Measurements from ENCODE around the gene RBM25.
"Not testable (repeated sequence)": the region's sequence is repeated elsewhere in the genome, so short reads cannot be mapped to it uniquely, and the experiment has no call there.

Gene RBM25

DNA sequence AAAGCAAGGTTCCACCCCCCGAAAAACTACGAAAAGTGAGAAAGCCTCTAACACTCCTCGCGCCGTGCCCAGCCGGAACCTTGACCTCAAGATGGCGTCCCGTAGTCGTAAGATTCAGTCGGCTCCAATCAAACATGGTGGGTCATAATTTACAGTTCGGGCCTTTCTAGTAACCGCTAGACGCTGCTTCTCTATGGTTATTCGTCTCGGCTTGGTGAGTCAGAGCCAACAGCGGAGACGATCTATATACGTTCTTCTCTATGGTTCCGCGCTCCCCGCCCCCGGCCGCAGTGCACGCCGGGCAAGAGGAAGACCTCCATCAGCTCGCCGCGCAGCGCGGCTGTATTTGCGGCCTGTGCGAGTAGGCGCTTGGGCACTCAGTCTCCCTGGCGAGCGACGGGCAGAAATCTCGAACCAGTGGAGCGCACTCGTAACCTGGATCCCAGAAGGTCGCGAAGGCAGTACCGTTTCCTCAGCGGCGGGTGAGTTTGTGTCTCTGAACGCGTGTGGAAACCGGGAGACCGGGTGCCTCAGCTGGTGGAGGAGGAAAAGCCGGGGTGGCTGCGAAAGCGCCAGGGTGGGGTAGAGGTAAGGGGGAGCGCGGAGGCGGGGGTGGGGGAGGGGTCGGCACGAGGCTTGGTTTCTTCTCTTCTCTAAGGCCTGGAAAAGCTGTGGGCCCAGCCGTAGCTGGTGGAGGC is at the start of gene RBM25:
Gene RBM25, plus strand, starts transcription at position 311 of the 698 bp plus-strand sequence. CDS start 13,108 bp downstream, outside the sequence.
- peak; percentile 97 for DNase-seq (ENCODE audit: low read depth)

DNA sequence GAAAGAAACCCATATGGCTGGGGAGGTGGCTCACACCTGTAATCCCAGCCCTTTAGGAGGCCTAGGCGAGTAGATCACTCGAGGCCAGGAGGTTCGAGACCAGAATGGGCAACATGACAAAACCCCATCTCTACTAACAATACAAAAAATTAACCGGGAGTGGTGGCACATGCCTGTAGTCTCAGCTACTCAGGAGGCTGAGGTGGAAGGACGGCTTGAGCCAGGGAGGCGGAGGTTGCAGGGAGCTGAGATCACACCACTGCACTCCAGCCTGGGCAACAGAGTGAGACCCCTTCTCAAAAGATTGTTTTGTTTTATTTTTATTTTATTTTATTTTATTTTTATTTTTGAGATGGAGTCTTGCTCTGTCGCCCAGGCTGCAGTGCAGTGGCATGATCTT is 47.1 kb upstream of the RBM25 start:
- DNase-seq (ENCODE audit: low read depth): not testable (repeated sequence)

DNA sequence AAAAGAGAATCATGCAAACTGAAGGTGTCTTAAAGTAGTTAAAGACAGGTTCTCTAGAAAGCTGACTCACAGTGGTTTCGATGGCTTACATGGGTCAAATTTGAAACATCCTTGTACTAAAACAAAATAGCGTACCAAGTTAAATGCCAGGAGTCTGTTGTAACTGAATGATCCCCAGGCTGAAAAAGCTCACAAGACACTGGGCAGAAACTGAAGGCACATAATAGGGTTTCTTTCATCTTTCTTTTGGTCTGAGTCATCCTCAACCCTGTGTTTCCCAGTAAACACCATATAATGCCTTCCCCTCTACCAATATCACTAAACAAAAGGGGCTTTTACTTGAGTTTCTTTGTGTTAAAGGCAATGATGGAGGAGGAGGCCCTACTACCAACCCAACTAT is 44.2 kb upstream of the RBM25 start:
- no peak for DNase-seq (ENCODE audit: low read depth)

DNA sequence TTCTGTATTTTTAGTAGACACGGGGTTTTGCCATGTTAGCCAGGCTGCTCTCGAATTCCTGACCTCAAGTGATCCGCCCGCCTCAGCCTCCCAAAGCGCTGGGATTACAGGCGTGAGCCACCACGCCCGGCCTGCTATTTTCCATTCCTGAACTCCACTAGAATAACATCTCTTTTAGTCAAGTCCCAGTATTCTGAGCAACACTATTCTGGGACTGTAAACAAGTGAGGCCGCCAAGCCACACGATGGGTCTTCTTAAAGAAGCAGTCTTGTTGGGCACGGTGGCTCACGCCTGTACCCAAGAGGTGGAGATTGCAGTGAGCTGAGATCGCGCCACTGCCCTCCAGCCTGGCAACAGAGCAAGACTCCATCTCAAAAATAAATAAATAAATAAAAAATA is 42.8 kb upstream of the RBM25 start:
- DNase-seq (ENCODE audit: low read depth): not testable (repeated sequence)

DNA sequence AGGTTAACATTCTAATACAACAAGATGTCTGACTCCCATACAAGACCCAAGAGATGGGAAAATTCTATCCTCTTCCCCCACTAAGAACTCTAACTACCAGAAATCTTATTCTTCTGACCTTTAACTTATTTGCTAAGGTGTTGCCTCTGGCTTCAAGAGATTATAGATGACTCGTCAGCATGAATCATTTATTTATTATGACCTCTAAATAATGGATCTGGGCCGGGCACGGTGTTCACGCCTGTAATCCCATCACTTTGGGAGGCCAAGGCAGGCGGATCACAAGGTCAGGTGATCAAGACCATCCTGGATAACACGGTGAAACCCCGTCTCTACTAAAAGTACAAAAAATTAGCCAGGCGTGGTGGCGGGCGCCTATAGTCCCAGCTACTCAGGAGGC is 42.3 kb upstream of the RBM25 start:
- DNase-seq (ENCODE audit: low read depth): not testable (repeated sequence)

DNA sequence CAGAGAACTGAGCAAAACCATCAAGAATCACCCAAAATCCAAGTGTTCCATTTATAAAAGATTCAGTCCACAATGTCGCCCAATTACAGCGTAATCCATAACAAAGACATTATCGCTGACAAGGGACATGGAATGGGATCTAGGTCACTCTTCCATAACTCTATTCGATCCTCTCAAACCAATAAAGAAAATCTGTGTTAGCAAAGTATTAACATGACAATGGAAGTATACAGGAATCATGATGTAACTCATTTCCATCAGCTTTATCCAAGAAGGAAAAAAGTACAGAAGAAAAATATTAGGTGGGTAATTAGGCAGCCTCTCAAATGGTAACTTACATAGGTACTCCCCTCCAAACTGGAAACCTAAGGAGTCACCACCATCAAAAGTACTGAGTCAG is 36.3 kb upstream of the RBM25 start:
- no peak for DNase-seq (ENCODE audit: low read depth)

DNA sequence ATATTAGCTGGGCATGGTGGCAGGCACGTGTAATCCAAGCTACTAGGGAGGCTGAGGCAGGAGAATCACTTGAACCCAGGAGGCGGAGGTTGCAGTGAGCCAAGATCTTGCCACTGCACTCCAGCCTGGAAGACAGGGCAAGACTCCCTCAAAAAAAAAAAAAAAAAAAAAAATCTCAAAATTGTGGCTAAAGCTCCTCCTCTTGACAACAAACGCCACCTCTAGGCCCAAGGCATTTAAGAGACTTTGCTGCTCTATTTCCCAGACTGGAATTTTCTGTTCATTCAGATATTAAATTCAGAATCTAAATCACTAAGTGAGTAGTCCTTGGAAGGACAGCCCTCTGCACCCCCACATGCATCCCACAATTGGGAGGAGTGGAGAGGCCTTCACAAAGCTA is 32.8 kb upstream of the RBM25 start:
- DNase-seq (ENCODE audit: low read depth): no peak

DNA sequence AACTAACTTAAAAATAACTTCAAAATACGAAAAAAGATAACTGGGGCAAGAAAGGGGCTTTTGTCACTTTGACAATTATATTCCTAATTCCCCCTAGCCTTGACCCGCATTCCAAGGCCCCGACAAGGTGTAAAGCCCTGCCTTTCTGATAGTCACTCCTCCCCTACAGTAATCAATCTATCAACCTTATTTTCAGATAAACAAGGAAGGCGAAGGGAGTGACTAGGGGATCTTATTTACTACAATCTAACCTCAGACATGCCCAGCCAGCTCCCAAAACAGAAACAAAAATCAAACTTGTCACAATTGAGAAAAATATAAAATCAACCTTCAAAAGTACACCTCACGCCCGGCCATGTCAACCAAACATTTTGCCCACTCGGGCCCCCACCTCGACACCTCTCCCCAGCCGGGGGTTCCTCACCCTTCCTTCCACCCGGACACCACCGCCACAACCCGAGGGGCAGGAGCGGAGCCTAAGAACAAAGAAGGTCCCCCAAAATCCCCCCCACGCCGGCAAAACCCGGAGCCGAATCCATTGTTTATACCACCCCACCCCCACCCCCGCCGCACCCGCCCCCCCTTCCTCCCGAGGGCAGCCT is 32.0 kb upstream of the RBM25 start:
- no peak for DNase-seq (ENCODE audit: low read depth)

DNA sequence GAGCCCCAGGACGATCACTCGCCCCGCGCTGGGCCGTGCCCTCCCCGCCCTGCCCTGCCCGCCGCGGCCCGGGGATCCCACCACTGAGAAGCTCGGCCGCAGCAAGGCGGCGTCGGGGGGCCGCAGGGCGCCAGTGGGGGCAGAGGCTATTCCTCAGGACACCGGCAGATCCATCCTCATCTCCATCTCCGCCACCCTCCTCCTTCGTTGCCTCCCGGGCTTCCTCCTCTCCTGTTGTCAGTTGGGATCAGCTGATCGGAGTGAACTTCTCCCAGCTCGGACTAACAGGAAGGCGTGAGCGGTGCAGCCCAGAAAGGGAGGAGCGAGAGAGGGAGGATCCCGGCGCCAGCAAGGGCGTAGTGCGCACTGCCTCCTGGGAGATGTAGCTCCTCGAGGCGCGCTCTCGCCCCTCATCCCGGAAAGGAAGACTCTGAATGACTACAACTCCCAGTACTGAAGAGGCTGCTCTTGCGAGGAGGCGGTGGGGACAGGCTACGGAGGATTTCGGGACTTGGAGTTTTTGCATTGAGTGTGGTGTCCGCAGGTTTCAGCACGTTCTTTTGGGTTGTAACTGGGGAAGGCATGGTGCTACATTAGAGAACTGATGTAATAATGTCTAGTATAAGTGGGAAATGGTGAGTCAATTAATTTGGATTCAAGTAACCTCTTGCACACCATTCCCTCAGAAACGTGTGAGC is 31.3 kb upstream of the RBM25 start, which contains the start of gene ZFYVE1:
Gene ZFYVE1, minus strand, starts transcription at position 262 of the 698 bp plus-strand sequence. CDS start 2,598 bp downstream, outside the sequence.
- DNase-seq (ENCODE audit: low read depth): peak; percentile 99

DNA sequence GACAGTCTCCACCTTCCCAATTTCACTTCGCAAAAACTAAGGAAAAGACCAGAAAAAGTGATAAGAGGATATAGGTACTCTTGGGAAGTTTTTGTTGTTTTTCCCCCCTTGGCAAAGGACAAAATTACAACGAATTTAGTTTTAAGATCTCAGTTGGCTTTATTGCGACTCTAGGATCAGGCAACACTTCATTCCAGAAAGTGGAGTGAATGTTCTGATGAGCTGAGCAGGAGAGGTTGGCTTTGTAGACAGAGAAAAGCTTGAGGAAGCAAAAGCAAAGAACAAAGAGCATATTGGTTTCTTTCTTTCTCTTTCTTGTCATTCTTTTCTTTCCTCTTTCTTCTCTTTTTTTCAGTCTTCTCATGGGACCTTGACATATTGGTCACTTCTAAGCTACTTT is 30.8 kb upstream of the RBM25 start:
- DNase-seq (ENCODE audit: low read depth): no peak

DNA sequence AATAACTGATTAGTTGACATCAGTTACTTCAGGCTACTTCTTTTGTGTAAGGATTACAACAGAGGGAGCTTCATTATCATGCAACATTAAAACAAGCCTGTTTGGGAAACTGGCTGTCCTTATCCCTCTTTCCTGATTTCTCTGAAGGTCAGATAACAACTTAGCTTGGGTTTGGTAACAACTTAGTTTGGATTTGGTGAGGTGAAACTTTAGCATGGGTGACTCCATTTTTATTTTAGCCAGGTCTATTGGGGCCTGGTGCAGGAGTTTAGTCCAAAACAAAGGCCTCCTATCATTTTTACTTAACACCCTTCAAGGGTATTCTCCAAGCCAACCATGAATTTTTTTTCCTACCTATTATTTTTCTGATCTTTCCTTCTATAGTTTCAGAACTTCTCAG is 30.4 kb upstream of the RBM25 start:
- no peak for DNase-seq (ENCODE audit: low read depth)

DNA sequence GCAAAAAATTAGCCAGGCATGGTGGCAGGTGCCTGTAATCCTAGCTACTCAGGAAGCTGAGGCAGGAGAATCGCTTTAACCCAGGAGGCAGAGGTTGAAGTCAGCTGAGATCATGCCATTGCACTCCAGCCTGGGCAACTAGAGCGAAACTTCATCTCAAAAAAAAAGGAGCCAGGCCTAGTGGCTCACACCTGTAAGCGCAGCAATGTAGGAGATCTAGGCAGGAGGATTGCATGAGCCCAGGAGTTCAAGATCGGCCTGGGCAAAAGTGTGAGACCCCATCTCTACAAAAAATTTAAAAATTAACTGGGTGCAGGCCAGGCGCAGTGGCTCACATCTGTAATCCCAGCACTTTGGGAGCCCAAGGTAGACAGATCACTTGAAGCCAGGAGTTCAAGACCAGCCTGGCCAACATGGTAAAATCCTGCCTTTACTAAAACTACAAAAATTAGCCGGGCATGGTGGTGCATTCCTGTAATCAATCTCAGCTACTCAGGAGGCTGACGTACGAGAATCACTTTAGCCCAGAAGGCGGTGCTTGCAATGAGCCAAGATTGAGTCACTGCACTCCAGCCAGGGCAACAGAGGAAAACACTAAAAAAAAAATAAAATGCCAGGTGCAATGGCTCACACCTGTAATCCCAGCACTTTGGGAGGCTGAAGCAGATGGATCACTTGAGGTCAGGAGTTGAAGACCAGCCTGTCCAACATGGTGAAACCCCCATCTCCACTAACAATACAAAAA is 21.5 kb upstream of the RBM25 start:
- DNase-seq (ENCODE audit: low read depth): not testable (repeated sequence)

DNA sequence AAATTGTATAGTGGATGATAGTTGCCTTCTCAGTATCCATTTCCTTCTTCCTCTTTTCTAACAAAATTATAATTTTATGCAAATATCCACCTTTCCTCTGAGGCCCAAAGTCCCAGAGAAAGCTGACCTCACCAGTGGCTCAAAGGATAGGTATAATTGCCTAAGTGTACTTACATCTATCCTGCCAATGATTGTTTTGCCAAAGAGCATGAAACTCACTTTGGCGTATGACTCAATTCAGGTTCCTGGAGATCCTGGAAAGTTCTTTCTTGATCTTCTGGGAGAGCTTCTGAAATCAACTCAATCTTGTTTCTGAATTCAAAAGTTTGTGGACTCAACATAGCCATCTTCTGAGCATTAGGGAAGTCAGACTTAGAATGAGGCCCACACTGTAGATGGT is 10.5 kb upstream of the RBM25 start:
- no peak for DNase-seq (ENCODE audit: low read depth)

DNA sequence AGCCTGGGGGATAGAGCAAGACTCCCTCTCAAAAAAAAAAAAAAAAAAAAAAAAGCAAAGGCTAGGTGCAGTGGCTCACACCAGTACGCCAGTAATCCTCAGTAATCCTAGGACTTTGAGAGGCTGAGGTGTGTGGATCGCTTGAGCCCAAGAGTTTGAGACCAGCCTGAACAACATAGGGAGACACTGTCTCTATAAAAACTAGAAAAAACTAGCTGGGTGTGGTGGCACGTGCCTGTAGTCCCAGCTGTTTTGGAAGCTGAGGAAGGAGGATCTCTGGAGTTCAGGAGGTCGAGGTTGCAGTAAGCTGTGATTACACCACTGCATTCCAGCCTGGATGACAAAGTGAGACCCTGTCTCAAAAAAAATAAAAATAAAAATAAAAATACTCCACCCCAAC is 8.9 kb upstream of the RBM25 start:
- DNase-seq (ENCODE audit: low read depth): no peak

DNA sequence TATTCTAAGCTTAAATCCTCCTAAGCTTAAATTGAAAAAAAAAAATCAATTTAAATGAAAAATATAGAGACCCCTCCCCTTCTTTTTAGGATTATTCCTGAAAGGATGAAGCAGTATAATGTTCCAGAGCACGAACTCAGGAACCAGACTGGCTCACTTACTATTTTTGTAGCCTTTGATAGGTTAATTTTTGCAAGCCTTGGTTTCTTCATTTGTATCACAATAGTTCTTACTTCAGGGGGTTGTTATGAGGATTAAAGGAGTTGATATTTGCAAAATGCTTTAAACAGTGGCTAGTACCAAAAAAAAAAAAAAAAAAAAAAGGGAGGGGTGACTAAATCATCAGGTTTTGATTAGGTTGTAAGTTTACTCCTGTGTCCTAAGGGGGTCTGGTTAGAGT is 3.1 kb upstream of the RBM25 start:
- no peak for DNase-seq (ENCODE audit: low read depth)

DNA sequence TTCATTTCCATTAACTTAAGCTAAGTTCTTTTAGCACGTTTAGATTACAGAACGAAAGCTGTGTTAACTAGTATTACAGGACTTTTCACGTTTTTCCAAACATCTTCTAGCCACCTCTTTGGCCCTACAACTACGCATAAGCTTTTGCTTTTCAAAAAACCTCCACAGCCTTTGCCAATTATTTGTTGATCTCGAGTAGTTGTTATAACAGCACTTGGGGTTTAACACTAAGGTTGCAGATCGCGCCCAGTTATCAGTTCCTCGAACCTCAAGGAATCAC is 450 bp upstream of the RBM25 start:
- no peak for DNase-seq (ENCODE audit: low read depth)

DNA sequence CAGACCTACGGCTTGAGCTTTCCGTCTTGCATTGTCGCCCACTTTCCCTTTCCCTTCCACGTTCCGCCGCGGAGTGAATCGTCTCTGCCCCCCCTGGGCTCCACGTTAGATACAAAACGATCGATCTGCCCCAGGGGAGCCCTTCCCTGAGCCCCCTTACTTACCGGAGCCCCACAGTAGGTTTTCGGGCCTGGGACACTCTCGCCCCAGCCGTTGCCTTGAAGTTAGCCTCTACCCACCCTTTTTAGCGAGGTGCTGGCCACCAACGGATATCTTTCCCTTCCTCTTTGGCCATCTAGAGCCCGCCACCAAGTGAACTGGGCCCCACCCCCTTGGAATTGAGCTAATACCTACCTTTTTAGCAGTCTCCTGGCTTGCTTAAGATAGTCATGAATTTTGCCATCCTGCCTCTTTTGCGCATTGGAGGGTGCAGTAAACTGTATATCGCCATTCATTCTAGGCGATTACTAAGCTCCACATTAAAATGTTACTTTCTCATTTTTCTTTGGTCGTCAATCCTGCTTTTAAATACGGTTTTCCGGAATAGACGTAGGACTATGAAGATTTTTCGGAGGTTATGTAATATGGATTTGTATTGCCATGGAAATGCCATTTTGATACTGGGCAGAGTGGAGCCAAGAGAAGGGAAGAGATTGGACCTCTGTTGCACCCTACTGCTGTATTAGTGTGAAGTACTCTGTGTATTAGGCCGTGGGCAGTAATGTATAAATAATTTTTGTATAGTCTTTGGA is 764 bp downstream of the RBM25 start:
- no peak for DNase-seq (ENCODE audit: low read depth)

DNA sequence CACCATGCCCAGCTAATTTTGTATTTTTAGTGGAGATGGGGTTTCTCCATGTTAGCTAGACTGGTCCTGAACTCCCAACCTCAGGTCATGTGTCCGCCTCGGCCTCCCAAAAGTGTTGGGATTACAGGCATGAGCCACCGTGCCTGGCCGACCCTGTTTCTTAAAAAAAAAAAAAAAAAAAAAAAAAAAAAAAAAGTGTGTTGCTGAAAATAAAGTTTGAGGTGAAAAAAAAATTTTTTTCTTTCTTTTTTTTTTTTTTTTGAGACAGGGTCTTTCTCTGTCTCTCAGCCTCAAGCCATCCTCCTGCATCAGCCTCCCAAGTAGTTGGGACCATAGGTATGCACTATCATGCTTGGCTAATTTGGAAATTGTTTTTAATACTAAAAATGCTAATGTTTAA is 11.3 kb downstream of the RBM25 start:
- DNase-seq (ENCODE audit: low read depth): no peak

DNA sequence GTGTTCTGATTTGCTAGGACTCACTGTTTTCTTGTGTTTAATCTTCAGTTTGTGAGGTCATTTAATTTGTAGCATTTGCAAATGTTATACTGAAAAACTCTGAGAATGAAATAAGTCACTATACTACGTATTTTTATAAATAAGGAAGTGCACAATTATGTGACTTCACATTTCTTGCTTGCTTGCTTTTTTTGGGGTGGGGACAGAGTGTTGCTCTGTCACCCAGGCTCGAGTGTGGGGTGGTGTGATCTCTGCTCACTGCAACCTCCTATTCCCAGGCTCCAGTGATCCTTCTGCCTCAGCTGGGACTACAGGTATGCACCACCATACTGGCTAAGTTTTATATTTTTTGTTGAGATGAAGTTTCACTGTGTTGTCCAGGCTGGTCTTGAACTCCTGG is 32.7 kb downstream of the RBM25 start:
- no peak for DNase-seq (ENCODE audit: low read depth)

DNA sequence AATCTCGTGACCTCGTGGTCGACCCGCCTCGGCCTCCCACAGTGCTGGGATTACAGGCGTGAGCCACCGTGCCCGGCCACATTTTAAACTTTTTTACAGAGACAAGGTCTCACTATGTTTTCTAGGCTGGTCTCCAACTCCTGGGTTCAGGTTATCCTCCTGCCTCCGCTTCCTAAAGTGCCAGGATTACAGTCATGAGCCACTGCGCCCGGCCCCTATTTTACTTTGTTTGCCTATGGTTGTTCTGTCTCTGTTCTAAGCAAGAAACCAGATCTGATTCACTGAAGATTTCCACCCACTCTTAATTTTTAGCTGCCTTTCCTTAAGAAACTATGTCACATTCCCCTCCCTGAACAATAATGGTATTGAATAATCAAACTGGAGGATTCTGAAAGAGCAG is 39.1 kb downstream of the RBM25 start:
- no peak for DNase-seq (ENCODE audit: low read depth)

DNA sequence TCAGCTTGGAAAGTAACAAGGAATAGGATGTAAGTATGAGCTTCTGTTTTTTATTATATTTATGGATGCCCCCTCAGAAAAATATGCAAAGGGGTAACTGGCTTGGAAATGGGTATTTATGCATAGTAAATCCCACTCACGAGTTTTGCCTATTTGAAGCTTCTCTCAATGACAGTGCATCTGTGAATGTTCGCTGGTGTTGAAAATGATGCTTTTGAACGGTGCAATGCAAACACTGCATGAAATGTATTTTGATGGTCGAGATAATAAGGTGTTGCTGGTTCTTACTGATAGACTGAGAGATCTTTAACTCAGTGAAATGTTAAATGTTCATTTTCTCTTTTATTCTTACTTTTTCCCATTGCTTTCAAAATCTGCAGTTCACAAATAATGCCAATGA is 42.0 kb downstream of the RBM25 start:
- DNase-seq (ENCODE audit: low read depth): no peak
